Cardiac fibroblast (primary cell): Measurements from ENCODE around the gene EPHB6.

Source experiments
- DNase-seq, 2 donors: peaks; one replicate each; pipeline versions ENCODE4 v3.0.0 to v3.0.0-alpha.2; 2010; ENCODE audit warnings: low read depth in 2 of 2
- H3K4me3 ChIP-seq, 2 donors: replicated peaks in 1 of 2; 1 replicate in 1 of 2; 2 replicates in 1 of 2; pipeline ENCODE4 v1.5.1; 2011; ENCODE audit warnings: low read depth in 2 of 2, low read length in 2 of 2, mild to moderate bottlenecking in 2 of 2, moderate library complexity in 1 of 2
- TF ChIP-seq, protein P1 (sequence below): IDR thresholded peaks from one replicate; pipeline ENCODE4 v1.5.1; 2011; ENCODE audit warnings: low read depth, mild to moderate bottlenecking, low read length, inconsistent platforms

The EPHB6 gene

DNA sequence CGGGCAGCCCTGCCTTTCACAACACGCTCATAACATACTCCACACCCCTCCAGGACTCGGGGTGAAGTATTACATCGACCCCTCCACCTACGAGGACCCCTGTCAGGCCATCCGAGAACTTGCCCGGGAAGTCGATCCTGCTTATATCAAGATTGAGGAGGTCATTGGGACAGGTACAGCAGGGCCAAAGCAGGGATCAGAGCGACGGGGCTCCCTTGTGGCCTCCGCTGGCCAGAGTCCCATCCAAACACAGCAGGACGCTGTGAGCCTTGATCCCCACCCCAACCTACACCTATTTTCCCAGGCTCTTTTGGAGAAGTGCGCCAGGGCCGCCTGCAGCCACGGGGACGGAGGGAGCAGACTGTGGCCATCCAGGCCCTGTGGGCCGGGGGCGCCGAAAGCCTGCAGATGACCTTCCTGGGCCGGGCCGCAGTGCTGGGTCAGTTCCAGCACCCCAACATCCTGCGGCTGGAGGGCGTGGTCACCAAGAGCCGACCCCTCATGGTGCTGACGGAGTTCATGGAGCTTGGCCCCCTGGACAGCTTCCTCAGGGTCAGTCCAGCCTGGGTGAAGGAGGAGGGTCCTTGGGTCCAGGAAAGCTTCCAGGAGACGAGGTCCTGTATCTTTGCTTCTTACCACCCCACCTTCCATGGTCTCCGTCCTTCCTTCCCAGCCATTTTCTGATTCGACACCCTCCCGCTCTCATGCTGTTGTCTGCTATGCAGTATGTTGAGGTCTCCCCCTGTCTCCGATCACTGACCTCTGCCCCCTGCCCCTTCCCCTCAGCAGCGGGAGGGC is 13.5 kb downstream of the EPHB6 start:
- TF ChIP-seq, protein P1, sequence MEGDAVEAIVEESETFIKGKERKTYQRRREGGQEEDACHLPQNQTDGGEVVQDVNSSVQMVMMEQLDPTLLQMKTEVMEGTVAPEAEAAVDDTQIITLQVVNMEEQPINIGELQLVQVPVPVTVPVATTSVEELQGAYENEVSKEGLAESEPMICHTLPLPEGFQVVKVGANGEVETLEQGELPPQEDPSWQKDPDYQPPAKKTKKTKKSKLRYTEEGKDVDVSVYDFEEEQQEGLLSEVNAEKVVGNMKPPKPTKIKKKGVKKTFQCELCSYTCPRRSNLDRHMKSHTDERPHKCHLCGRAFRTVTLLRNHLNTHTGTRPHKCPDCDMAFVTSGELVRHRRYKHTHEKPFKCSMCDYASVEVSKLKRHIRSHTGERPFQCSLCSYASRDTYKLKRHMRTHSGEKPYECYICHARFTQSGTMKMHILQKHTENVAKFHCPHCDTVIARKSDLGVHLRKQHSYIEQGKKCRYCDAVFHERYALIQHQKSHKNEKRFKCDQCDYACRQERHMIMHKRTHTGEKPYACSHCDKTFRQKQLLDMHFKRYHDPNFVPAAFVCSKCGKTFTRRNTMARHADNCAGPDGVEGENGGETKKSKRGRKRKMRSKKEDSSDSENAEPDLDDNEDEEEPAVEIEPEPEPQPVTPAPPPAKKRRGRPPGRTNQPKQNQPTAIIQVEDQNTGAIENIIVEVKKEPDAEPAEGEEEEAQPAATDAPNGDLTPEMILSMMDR = no peak
- DNase-seq = no peak
- H3K4me3 ChIP-seq = no peak overlapping the region

DNA sequence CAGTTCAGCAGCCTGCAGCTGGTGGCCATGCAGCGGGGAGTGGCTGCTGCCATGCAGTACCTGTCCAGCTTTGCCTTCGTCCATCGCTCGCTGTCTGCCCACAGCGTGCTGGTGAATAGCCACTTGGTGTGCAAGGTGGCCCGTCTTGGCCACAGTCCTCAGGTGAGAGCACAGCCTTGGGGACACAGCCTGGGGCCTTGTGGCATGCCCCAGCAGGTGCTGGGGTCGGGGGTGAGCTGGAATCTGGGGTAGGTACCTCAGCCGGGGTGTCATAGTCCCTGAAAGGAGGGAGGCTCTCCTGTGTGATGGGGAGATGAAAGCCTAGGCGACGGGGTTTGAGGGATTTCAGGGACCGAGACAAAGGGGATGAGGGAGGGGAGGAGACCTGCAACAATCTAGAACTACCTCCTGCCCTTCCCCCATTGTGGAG is 14.1 kb downstream of the EPHB6 start:
- H3K4me3 ChIP-seq = no peak overlapping the region

DNA sequence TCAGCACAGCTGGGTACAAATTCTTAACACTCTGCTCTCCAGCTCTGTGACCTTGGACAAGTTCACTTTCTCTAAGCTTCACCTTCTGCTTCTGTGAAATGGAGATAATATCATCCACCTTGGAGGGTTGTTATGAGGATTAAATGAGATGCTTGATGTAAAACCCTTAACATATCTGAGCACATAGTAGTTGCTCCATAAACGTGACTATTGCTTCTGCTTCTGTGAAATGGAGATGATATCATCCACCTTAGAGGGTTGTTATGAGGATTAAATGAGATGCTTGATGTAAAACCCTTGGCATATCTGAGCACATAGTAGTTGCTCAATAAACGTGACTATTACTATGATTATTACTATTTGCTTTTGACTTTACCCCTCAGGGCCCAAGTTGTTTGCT is 14.6 kb downstream of the EPHB6 start:
- no peak for DNase-seq
- H3K4me3 ChIP-seq = no peak overlapping the region
- TF ChIP-seq, protein P1 = no peak

More for the DNA sequence above, 14.1 kb downstream of the EPHB6 start:
- TF ChIP-seq, protein P1 = no peak
- DNase-seq = no peak

DNA sequence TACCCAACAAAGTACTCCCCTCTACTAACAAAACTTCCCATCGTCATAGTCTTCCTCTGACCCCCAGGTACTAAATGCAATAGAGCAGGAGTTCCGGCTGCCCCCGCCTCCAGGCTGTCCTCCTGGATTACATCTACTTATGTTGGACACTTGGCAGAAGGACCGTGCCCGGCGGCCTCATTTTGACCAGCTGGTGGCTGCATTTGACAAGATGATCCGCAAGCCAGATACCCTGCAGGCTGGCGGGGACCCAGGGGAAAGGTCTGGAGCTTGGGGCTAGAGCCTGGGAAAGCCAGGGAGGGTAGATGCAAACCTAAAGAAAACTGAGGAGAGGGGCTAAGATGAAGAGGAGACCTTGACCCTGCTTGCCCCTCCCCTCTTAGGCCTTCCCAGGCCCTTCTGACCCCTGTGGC is 15.3 kb downstream of the EPHB6 start:
- no peak for DNase-seq
- H3K4me3 ChIP-seq = no peak overlapping the region
- TF ChIP-seq, protein P1 = no peak

DNA sequence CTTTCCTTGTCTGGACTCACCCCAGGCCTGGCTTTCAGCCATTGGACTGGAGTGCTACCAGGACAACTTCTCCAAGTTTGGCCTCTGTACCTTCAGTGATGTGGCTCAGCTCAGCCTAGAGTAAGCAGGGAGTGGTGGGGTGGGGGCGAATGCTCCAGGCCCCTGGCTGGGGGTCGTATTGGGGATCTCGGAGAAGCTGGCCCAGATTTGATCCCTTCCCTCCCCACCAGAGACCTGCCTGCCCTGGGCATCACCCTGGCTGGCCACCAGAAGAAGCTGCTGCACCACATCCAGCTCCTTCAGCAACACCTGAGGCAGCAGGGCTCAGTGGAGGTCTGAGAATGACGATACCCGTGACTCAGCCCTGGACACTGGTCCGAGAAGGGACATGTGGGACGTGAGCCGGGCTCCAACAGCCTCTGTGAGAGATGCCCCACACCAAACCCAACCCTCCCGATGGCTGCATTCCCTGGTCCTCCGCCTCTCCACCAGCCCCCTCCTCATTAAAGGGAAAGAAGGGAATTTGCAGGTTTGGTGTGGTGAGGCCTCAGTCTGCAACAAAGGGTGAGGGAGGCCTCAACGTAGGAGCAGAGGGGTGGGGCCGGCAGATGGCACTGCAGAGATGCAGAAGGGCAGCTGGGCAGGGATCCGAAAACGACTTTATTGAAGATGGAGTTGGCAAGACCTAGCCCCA is 15.8 kb downstream of the EPHB6 start:
- TF ChIP-seq, protein P1 = no peak
- no peak overlapping the region for H3K4me3 ChIP-seq
- no peak for DNase-seq

DNA sequence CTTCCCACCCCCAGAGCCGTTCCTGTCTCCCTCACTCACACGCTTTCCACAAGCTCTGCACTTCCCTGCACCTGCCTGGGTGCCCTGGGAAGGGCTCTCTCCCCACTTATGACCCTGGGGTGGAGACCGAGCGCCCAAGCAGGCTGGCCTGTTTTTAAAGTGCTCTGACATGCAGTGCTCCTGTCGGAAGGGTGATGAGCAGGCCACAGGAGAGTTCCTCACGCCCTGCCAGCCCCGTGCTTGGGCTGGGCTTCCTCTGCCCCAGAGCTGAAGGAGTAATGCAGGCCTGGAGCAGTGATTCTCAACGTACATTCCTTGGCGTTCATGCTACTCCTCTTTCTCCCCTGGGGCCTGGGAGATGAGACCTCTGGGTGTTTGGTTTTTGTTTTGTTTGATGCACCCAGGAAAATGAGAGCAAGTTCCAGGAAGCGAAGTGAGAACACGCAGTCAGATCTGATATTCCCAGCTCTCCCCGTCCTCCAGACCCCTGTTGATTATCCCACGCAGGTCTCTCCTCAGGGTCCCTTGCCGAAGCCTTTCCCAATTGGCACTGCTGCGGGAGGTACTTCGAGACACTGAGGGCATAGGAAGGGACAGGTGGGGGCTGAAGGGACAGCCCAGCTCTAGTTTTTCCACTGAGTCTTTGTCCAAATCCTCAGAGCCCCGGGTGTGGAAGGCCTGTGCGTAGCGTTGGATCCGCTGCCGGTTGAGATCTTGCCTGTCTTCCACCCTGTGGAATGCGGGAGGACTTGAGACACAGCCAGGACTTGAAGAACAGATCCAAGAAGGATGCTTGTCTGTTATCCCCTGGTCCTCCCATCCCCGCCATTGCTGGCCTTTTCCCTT is 16.6 kb downstream of the EPHB6 start:
- no peak overlapping the region for H3K4me3 ChIP-seq
- TF ChIP-seq, protein P1 = no peak
- no peak for DNase-seq
